GM12878 (cell line): ENCODE data around the gene BEND7. TPM values are rescaled to one million over a fixed set of nuclear protein-coding genes. Genes with fewer than 3 reads are reported as not detected.
A peak's percentile ranks its signal among the peaks of the same experiment; 100 is the strongest.

Experiments used
- ATAC-seq: fragments of 200-7000 bp; cut with Tn5 transposase; 3 replicates; pipeline ENCODE4 v1.9.1; 2020; ENCODE audit warnings: mild to moderate bottlenecking, moderate library complexity
- BruUV-seq: library from RNA; stranded (reverse); fragments of 400-500 nt; replicated peaks from 2 replicates; lab custom pipeline; 2021; lab: Mats Ljungman, UMichigan
- CTCF ChIA-PET: fragments of 300-600 bp; sonication (Branson Sonifier 250); formaldehyde crosslinking; extraction: SDS; loops from one replicate; lab custom pipeline; 2021; ENCODE audit warnings: inconsistent platforms; lab: Yijun Ruan, JAX
- POLR2A ChIA-PET: fragments of 350-600 bp; formaldehyde crosslinking; extraction: SDS; loops from one replicate; lab custom pipeline; 2021; ENCODE audit warnings: inconsistent platforms; lab: Charles Lee
- RAD21 ChIA-PET: fragments of 300-600 bp; sonication (Branson Sonifier 250); formaldehyde crosslinking; loops from one replicate; lab custom pipeline; 2023; ENCODE audit warnings: antibody characterized with exemption; ENCODE audit not compliant: unreplicated experiment; lab: Charles Lee
- SMC1A ChIA-PET: fragments of 300-600 bp; sonication (Branson Sonifier 250); formaldehyde crosslinking; loops from one replicate; lab custom pipeline; 2023; ENCODE audit not compliant: unreplicated experiment, uncharacterized antibody; lab: Charles Lee
- DNase-seq: peaks from one replicate; pipeline ENCODE4 v3.0.0-alpha.2; 2011; ENCODE audit warnings: low read depth, low spot score
- FAIRE-seq: peaks from 3 replicates; lab custom pipeline; 2011; peaks lifted over from hg19 to GRCh38; lab: Jason Lieb, UNC
- H2AFZ ChIP-seq: 2 replicates; pipeline ENCODE4 v1.6.0; 2011; ENCODE audit warnings: low read depth, low read length, control low read depth; ENCODE audit not compliant: control insufficient read depth
- H3K27ac ChIP-seq: 2 replicates; pipeline ENCODE4 v1.5.1; 2011; ENCODE audit warnings: control low read depth; ENCODE audit not compliant: control insufficient read depth, insufficient read depth
- H3K27me3 ChIP-seq, 2 experiments: replicated peaks in 1 of 2; 2 replicates each; pipeline versions ENCODE4 v1.6.0 to v1.6.1; 2011; ENCODE audit warnings: low read length in 1 of 2; ENCODE audit not compliant: control insufficient read depth in 2 of 2, insufficient read depth in 2 of 2
- H3K36me3 ChIP-seq, 2 experiments: 2 replicates each; pipeline ENCODE4 v1.5.1; 2011; ENCODE audit warnings: low read length in 1 of 2; ENCODE audit not compliant: control insufficient read depth in 2 of 2, insufficient read depth in 2 of 2
- H3K4me1 ChIP-seq: 2 replicates; pipeline ENCODE4 v1.6.1; 2011; ENCODE audit warnings: mild to moderate bottlenecking, low read length, moderate library complexity, mixed read lengths; ENCODE audit not compliant: control insufficient read depth, insufficient read depth
- H3K4me2 ChIP-seq: 2 replicates; pipeline ENCODE4 v1.6.0; 2011; ENCODE audit warnings: control low read depth; ENCODE audit not compliant: control insufficient read depth, insufficient read depth
- H3K4me3 ChIP-seq: fragments of 200-600 bp; sonication (generic); 2 replicates; pipeline ENCODE4 v1.5.1; 2016
- H3K79me2 ChIP-seq: 2 replicates; pipeline ENCODE4 v1.6.0; 2011; ENCODE audit warnings: low read length; ENCODE audit not compliant: control insufficient read depth, insufficient read depth
- H3K9ac ChIP-seq: 2 replicates; pipeline ENCODE4 v1.8.0; 2011; ENCODE audit warnings: low read length, control low read depth, mixed read lengths; ENCODE audit not compliant: control insufficient read depth, insufficient read depth
- H3K9me3 ChIP-seq: replicated peaks from 3 replicates; pipeline ENCODE4 v1.5.1; 2011; ENCODE audit warnings: mild to moderate bottlenecking, low read length; ENCODE audit not compliant: control insufficient read depth, insufficient read depth
- H4K20me1 ChIP-seq: 2 replicates; pipeline ENCODE4 v1.6.0; 2011; ENCODE audit not compliant: control insufficient read depth, insufficient read depth
- ATF7 ChIP-seq: fragments of 450-650 bp; IDR thresholded peaks from 2 replicates; pipeline ENCODE4 v1.6.1; 2016; ENCODE audit warnings: low read depth, mild to moderate bottlenecking
- SMC3 ChIP-seq: IDR thresholded peaks from 2 replicates; pipeline ENCODE4 v1.6.1; 2011; ENCODE audit warnings: low read length, improper control_type of control experiment, borderline replicate concordance
- ZBTB4 ChIP-seq: fragments of 450-650 bp; formaldehyde crosslinking; IDR thresholded peaks from 2 replicates; pipeline ENCODE4 v1.4.0; 2022; ENCODE audit warnings: mild to moderate bottlenecking, moderate library complexity
- whole genome bisulfite sequencing: methylation state at CpG from one replicate; pipeline ENCODE4 v1.1.6; 2016; ENCODE audit warnings: low lambda C conversion rate; ENCODE audit not compliant: insufficient replicate concordance, insufficient coverage; ENCODE audit errors: missing lambda C conversion rate; 5-methylcytosine and 5-hydroxymethylcytosine counted together
- in situ Hi-C: fragments of 300-500 bp; cut with MboI; formaldehyde crosslinking; loops from 9 replicates; pipeline ENCODE4 v1.14.3; 2018; ENCODE audit warnings: mixed read lengths
- intact Hi-C: fragments of 100-400 bp; cut with micrococcal nuclease; formaldehyde crosslinking; loops from one replicate; pipeline ENCODE4 v1.14.2; 2022; ENCODE audit not compliant: unreplicated experiment
- polyA plus RNA-seq, 11 experiments: library from polyadenylated mRNA; depleted of rRNA in 4 of 11; unstranded in 6 of 11; stranded (reverse) in 5 of 11; fragments of >200 nt; fragmentation: Nextera tagmentation in 4 of 11; fragmentation: Illumina TruSeq in 1 of 11; extraction: Ambion mirVana in 4 of 11; extraction: Trizol in 1 of 11; gene quantifications; 1 replicate in 1 of 11; 2 replicates in 10 of 11; pipeline versions ENCODE4 v1.2.1 to v1.2.3, GENCODE V29; 2011 to 2016; ENCODE audit warnings: inconsistent platforms in 2 of 11, missing spikeins in 2 of 11, low read depth in 1 of 11
- total RNA-seq, 4 experiments: library from RNA; depleted of rRNA in 3 of 4; stranded (reverse); fragments of >200 nt in 3 of 4; fragmentation: Illumina TruSeq in 1 of 4; extraction: Trizol in 1 of 4; gene quantifications; 2 replicates each; pipeline versions ENCODE4 v1.2.1 to v1.2.3, GENCODE V29; 2013 to 2021
- TF ChIP-seq, protein P1 (sequence below), 3 experiments: IDR thresholded peaks in 2 of 3; conservative IDR thresholded peaks in 1 of 3; 2 replicates each; pipeline ENCODE4 v1.5.1; 2011; ENCODE audit warnings: low read depth in 3 of 3, low read length in 3 of 3, mild to moderate bottlenecking in 3 of 3, control low read depth in 2 of 3, moderate library complexity in 2 of 3, inconsistent platforms in 1 of 3, mixed read lengths in 1 of 3; ENCODE audit not compliant: control insufficient read depth in 2 of 3, insufficient read depth in 1 of 3; ENCODE audit errors: extremely low read depth in 1 of 3

The BEND7 gene
- total and polyA plus RNA-seq, 10 of the 15 experiments (the other 5 are each of a cell fraction or from before 2014, with no cell fraction given): not detected

DNA sequence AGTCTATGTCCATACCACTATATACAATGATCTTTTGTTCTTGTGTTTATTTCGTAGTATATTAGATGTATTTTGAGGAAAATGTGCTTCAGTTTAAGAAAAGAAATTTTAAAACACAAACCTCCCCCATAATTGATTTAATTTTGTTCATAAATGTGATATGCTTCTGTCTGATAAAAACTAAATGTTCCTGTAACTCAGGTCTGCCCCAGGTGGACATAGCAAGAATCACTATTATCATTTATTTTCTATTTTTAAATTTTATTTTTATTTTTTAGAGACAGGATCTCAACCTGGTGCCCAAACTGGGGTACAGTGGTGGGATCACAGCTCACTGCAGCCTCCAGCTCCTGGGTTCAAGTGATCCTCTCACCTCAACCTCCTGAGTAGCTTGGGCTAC, 43.2 kb downstream of the BEND7 start:
- Histone ChIP-seq H3K9me3 (no peaks in the 10 kb centered on the region), H3K4me1 (peaks cover 9% of the 10 kb centered on the region)
- TF ChIP-seq, protein P1, sequence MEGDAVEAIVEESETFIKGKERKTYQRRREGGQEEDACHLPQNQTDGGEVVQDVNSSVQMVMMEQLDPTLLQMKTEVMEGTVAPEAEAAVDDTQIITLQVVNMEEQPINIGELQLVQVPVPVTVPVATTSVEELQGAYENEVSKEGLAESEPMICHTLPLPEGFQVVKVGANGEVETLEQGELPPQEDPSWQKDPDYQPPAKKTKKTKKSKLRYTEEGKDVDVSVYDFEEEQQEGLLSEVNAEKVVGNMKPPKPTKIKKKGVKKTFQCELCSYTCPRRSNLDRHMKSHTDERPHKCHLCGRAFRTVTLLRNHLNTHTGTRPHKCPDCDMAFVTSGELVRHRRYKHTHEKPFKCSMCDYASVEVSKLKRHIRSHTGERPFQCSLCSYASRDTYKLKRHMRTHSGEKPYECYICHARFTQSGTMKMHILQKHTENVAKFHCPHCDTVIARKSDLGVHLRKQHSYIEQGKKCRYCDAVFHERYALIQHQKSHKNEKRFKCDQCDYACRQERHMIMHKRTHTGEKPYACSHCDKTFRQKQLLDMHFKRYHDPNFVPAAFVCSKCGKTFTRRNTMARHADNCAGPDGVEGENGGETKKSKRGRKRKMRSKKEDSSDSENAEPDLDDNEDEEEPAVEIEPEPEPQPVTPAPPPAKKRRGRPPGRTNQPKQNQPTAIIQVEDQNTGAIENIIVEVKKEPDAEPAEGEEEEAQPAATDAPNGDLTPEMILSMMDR (IDR thresholded peaks at IDR 0.05 in 2 of 3, conservative IDR thresholded peaks at IDR 0.05 in 1 of 3; ENCODE audit: control insufficient read depth in 2 of 3, extremely low read depth in 1 of 3, insufficient read depth in 1 of 3, low read depth in 3 of 3, low read length in 3 of 3): peak in 1 of 3 experiments; percentile 19; a peak in 1 of 6 replicates
- TF ChIP-seq SMC3: no peak
- TF ChIP-seq, all 136 proteins: peak for 1
- POLR2A ChIA-PET: no interaction called here
- Histone ChIP-seq H2AFZ (no peak overlapping the region), H3K27me3 (no peaks in the 10 kb centered on the region; a peak in 1 of 4 replicates), H3K36me3 (no peaks in the 10 kb centered on the region), H3K79me2 (no peaks in the 10 kb centered on the region), H3K9ac (no peak overlapping the region), H3K27ac (no peak overlapping the region), H4K20me1 (no peaks in the 10 kb centered on the region), H3K4me2 (no peak overlapping the region), H3K4me3 (no peak overlapping the region)
- DNase-seq (no peak), FAIRE-seq (no peak), ATAC-seq (no peak)
- CTCF ChIA-PET: interaction anchor here (1.0 kb wide), 1 partner anchor 13 kb away, joined by 3 read pairs; no protein-coding TSS in a partner anchor
- RAD21 ChIA-PET: no interaction called here
- in situ Hi-C loops (no loop called here), intact Hi-C loops (no loop called here)
- SMC1A ChIA-PET: no interaction called here
- WGBS: 5% methylated on average over 1 of the region's 1 CpG
- no TSS peak for BruUV-seq

DNA sequence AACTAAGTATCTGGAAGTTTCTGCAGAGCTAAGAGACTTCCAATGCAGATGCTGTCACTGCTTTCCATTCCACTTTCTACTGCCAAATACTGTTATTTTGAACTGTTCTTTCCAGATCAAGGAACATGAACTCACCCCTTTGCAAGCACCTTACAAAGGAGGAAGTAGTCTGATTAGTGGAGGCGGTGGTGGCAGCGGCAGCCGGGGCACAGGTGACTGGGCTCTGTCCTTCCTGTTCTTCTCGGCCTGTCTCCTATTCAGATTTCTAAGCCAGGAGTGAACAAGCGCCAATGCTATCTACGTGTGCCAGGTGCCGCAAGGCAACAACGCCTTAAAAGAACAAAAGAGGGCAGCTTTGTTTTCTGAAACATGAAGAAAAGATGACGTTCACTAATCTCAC, 44.9 kb downstream of the BEND7 start:
- Histone ChIP-seq H3K27ac (no peak overlapping the region), H3K4me1 (peaks cover 9% of the 10 kb centered on the region), H2AFZ (peak overlapping the region; percentile 50), H3K4me3 (no peak overlapping the region), H3K9me3 (no peaks in the 10 kb centered on the region), H3K4me2 (peak overlapping the region; percentile 68), H3K9ac (no peak overlapping the region), H3K27me3 (no peaks in the 10 kb centered on the region), H3K79me2 (no peaks in the 10 kb centered on the region), H4K20me1 (no peaks in the 10 kb centered on the region)
- FAIRE-seq (peak; percentile 49), DNase-seq (no peak), ATAC-seq (peak; percentile 86)
- CTCF ChIA-PET: no interaction called here
- SMC1A ChIA-PET: interaction anchor here (1.0 to 1.9 kb wide), 2 partner anchors 9 to 31 kb away, joined by 3 to 6 read pairs; no protein-coding TSS in a partner anchor
- RAD21 ChIA-PET: no interaction called here
- POLR2A ChIA-PET: no interaction called here
- WGBS: 0% methylated on average over 9 of the region's 9 CpGs
- BruUV-seq: no TSS peak
- TF ChIP-seq ATF7 (no peak), ZBTB4 (no peak)
- TF ChIP-seq, all 136 proteins: peak for 0
- in situ Hi-C loops (no loop called here), intact Hi-C loops (no loop called here)
- no peaks in the 10 kb centered on the region for H3K36me3 ChIP-seq
